HCT116 (cell line): ENCODE results near the gene RGS6. TPM values are rescaled to one million over a fixed set of nuclear protein-coding genes. Genes with fewer than 3 reads are reported as not detected.

Source experiments
- ATAC-seq: fragments of 200-7000 bp; cut with Tn5 transposase; 2 replicates; pipeline ENCODE4 v1.9.1; 2020; ENCODE audit warnings: mild to moderate bottlenecking, moderate library complexity
- BruUV-seq: library from RNA; stranded (reverse); fragments of 400-500 nt; replicated peaks from 2 replicates; lab custom pipeline; 2021; lab: Mats Ljungman, UMichigan
- CTCF ChIA-PET: fragments of 300-600 bp; sonication (Branson Sonifier 250); formaldehyde crosslinking; loops from one replicate; lab custom pipeline; 2021; ENCODE audit warnings: antibody characterized with exemption; lab: Charles Lee
- POLR2A ChIA-PET: fragments of 300-600, 350-600 bp; sonication (Branson Sonifier 250); formaldehyde crosslinking; loops from one replicate; lab custom pipeline; 2021; ENCODE audit warnings: antibody characterized with exemption; lab: Charles Lee
- RAD21 ChIA-PET, 2 experiments: fragments of 300-600 bp; sonication (Branson Sonifier 250); formaldehyde crosslinking; loops; one replicate each; lab custom pipeline; 2023; ENCODE audit warnings: low total read pairs in 2 of 2; ENCODE audit not compliant: uncharacterized antibody in 2 of 2, unreplicated experiment in 2 of 2, low non-redundant PET in 1 of 2; lab: Charles Lee
- DNase-seq: peaks from one replicate; pipeline ENCODE4 v3.0.0-alpha.2; 2010; ENCODE audit warnings: low read depth, low spot score
- H2AFZ ChIP-seq: fragments of 200-600 bp; shearing (Covaris generic), sonication (generic); 2 replicates; pipeline ENCODE4 v1.6.1; 2017; ENCODE audit warnings: low read depth, mixed run types, mixed read lengths, antibody characterized with exemption, low read length; ENCODE audit not compliant: poor library complexity, severe bottlenecking
- H3K27ac ChIP-seq: 2 replicates; pipeline ENCODE4 v1.5.1; 2012; ENCODE audit warnings: low read depth, low read length
- H3K27me3 ChIP-seq: fragments of 200-600 bp; sonication (generic); 2 replicates; pipeline ENCODE4 v1.6.1; 2016; ENCODE audit warnings: mixed run types, low read length, mixed read lengths; ENCODE audit not compliant: insufficient read depth
- H3K36me3 ChIP-seq, 2 experiments: fragments of 200-500 bp in 1 of 2; fragments of 200-600 bp in 1 of 2; sonication (Bioruptor generic) in 1 of 2; sonication (generic) in 1 of 2; 2 replicates each; pipeline versions ENCODE4 v1.5.1 to v1.6.1; 2014 to 2016; ENCODE audit warnings: low read length in 2 of 2, inconsistent platforms in 1 of 2, mixed read lengths in 1 of 2, mixed run types in 1 of 2; ENCODE audit not compliant: insufficient read depth in 2 of 2, control insufficient read depth in 1 of 2
- H3K4me1 ChIP-seq, 2 experiments: fragments of 200-600 bp in 1 of 2; sonication (generic) in 1 of 2; 2 replicates each; pipeline versions ENCODE4 v1.5.1 to v1.6.1; 2012 to 2017; ENCODE audit warnings: low read length in 2 of 2, inconsistent platforms in 1 of 2, mild to moderate bottlenecking in 1 of 2, mixed read lengths in 1 of 2, mixed run types in 1 of 2, moderate library complexity in 1 of 2; ENCODE audit not compliant: insufficient read depth in 2 of 2, control insufficient read depth in 1 of 2
- H3K4me2 ChIP-seq: fragments of 200-600 bp; sonication (generic); 2 replicates; pipeline ENCODE4 v1.6.1; 2017; ENCODE audit warnings: mixed run types, low read length, mixed read lengths
- H3K4me3 ChIP-seq, 2 experiments: fragments of 200-600 bp in 1 of 2; sonication (generic) in 1 of 2; replicated peaks in 1 of 2; 2 replicates each; pipeline ENCODE4 v1.5.1; 2011 to 2016; ENCODE audit warnings: low read length in 2 of 2, control low read depth in 1 of 2, low read depth in 1 of 2, mild to moderate bottlenecking in 1 of 2, mixed read lengths in 1 of 2, mixed run types in 1 of 2
- H3K79me2 ChIP-seq: fragments of 200-600 bp; sonication (generic); 2 replicates; pipeline ENCODE4 v1.6.1; 2017; ENCODE audit warnings: mild to moderate bottlenecking, mixed run types, low read length, moderate library complexity, mixed read lengths; ENCODE audit not compliant: insufficient read depth
- H3K9ac ChIP-seq: fragments of 200-600 bp; sonication (generic); 2 replicates; pipeline ENCODE4 v1.6.1; 2016; ENCODE audit warnings: low read length, mixed read lengths
- H3K9me2 ChIP-seq: fragments of 200-600 bp; sonication (generic), shearing (Covaris generic); 2 replicates; pipeline ENCODE4 v1.6.1; 2017; ENCODE audit warnings: mixed run types, mild to moderate bottlenecking, moderate library complexity; ENCODE audit not compliant: insufficient read depth
- H3K9me3 ChIP-seq, 2 experiments: fragments of 200-500 bp in 1 of 2; fragments of 200-600 bp in 1 of 2; sonication (Bioruptor generic) in 1 of 2; sonication (generic) in 1 of 2; 2 replicates each; pipeline ENCODE4 v1.6.1; 2014 to 2017; ENCODE audit warnings: low read length in 2 of 2, mixed read lengths in 2 of 2, inconsistent platforms in 1 of 2, low read depth in 1 of 2, mild to moderate bottlenecking in 1 of 2, mixed run types in 1 of 2, moderate library complexity in 1 of 2; ENCODE audit not compliant: control insufficient read depth in 1 of 2, insufficient read depth in 1 of 2
- H4K20me1 ChIP-seq: fragments of 200-600 bp; sonication (generic), shearing (Covaris generic); 2 replicates; pipeline ENCODE4 v1.6.1; 2017; ENCODE audit warnings: mixed run types, mild to moderate bottlenecking, moderate library complexity; ENCODE audit not compliant: insufficient read depth
- CEBPB ChIP-seq: IDR thresholded peaks from 2 replicates; pipeline ENCODE4 v1.6.1; 2012; ENCODE audit warnings: low read depth
- EZH2 ChIP-seq: fragments of 200-600 bp; sonication (generic); IDR thresholded peaks from 2 replicates; pipeline ENCODE4 v1.6.1; 2017; ENCODE audit warnings: antibody characterized with exemption, mixed run types
- EZH2phosphoT487 ChIP-seq: fragments of 200-600 bp; IDR thresholded peaks from 2 replicates; pipeline ENCODE4 v1.6.1; 2018; ENCODE audit warnings: antibody characterized with exemption, borderline replicate concordance
- FOSL1 ChIP-seq: IDR thresholded peaks from 2 replicates; pipeline ENCODE4 v1.6.1; 2012; ENCODE audit warnings: low read depth
- JUND ChIP-seq: IDR thresholded peaks from 2 replicates; pipeline ENCODE4 v1.6.1; 2012
- RAD21 ChIP-seq: IDR thresholded peaks from 2 replicates; pipeline ENCODE4 v1.6.1; 2012; ENCODE audit warnings: low read depth, mild to moderate bottlenecking
- SRF ChIP-seq: IDR thresholded peaks from 2 replicates; pipeline ENCODE4 v1.6.1; 2012; ENCODE audit warnings: low read depth
- YY1 ChIP-seq: IDR thresholded peaks from 2 replicates; pipeline ENCODE4 v1.6.1; 2011; ENCODE audit warnings: low read length, low read depth, moderate library complexity, mild to moderate bottlenecking; ENCODE audit not compliant: insufficient replicate concordance; ENCODE audit errors: extremely low read depth
- ZNF274 ChIP-seq: fragments of 200-500 bp; sonication (Bioruptor generic); IDR thresholded peaks from 2 replicates; pipeline ENCODE4 v1.6.1; 2014; ENCODE audit warnings: mild to moderate bottlenecking, low read depth, low read length, inconsistent platforms
- intact Hi-C: fragments of 100-400 bp; cut with micrococcal nuclease; formaldehyde crosslinking; loops from 2 replicates; pipeline ENCODE4 v1.10.0; 2022
- total RNA-seq: library from RNA; stranded (reverse); gene quantifications from one replicate; pipeline ENCODE4 v1.2.1, GENCODE V29; 2021; ENCODE audit not compliant: unreplicated experiment
- TF ChIP-seq, protein P1 (sequence below): IDR thresholded peaks from 2 replicates; pipeline ENCODE4 v1.6.1; 2012; ENCODE audit warnings: low read depth
- TF ChIP-seq, protein P2 (sequence below), 3 experiments: fragments of 200-600 bp in 1 of 3; sonication (generic) in 1 of 3; IDR thresholded peaks in 2 of 3; conservative IDR thresholded peaks in 1 of 3; 2 replicates each; pipeline ENCODE4 v1.5.1; 2012 to 2017; ENCODE audit warnings: low read depth in 2 of 3, low read length in 2 of 3, antibody characterized with exemption in 1 of 3, borderline replicate concordance in 1 of 3, control low read depth in 1 of 3, mild to moderate bottlenecking in 1 of 3, mixed read lengths in 1 of 3, mixed run types in 1 of 3, moderate library complexity in 1 of 3; ENCODE audit not compliant: insufficient read depth in 1 of 3
- TF ChIP-seq, protein P3 (sequence below): IDR thresholded peaks from 2 replicates; pipeline ENCODE4 v1.6.1; 2011; ENCODE audit warnings: mild to moderate bottlenecking, low read length, moderate library complexity; ENCODE audit not compliant: insufficient replicate concordance; ENCODE audit errors: extremely low read depth

Gene RGS6
- total RNA-seq, 1 experiment from 2014 or later, result 4.7 TPM

DNA sequence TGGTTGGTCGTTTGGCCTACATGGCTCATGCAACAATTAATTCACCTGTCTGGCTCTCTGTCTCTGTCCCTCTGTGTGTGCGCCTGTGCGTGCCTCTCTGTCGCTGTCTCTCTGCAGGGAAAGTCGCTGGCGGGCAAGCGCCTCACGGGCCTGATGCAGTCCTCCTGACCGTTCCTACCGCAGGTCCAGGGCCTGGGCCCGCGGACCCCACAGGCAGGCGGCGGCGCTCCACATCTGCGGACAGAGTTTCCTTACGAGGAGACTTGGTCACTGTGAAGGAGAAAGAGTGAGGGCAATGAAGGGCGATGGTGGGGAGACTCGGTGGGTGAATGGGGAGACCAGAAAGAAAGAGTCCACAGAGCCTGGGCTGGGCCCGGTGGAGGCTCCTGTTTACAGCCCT is 630.1 kb downstream of the RGS6 start:
- Histone ChIP-seq H2AFZ (no peak overlapping the region), H4K20me1 (no peaks in the 10 kb centered on the region), H3K9me2 (no peaks in the 10 kb centered on the region), H3K27me3 (peaks cover 8% of the 10 kb centered on the region; the same call in 1 of the 2 replicates)
- no peak for TF ChIP-seq RAD21
- TF ChIP-seq CEBPB, result no peak
- no peak for TF ChIP-seq SRF
- no peak for TF ChIP-seq YY1
- TF ChIP-seq, all 23 proteins: peak for 0
- no peaks in the 10 kb centered on the region for H3K79me2 ChIP-seq
- no peak overlapping the region for H3K4me3 ChIP-seq
- DNase-seq (no peak), ATAC-seq (no peak)
- CTCF ChIA-PET, result no interaction called here
- RAD21 ChIA-PET, result no interaction called here
- no peak overlapping the region for H3K27ac ChIP-seq
- no peaks in the 10 kb centered on the region for H3K9me3 ChIP-seq
- intact Hi-C loops, result no loop called here
- H3K36me3 ChIP-seq, result no peaks in the 10 kb centered on the region
- BruUV-seq, result no TSS peak
- H3K9ac ChIP-seq, result no peak overlapping the region
- no peaks in the 10 kb centered on the region for H3K4me1 ChIP-seq
- no peak overlapping the region for H3K4me2 ChIP-seq
- POLR2A ChIA-PET, result no interaction called here

DNA sequence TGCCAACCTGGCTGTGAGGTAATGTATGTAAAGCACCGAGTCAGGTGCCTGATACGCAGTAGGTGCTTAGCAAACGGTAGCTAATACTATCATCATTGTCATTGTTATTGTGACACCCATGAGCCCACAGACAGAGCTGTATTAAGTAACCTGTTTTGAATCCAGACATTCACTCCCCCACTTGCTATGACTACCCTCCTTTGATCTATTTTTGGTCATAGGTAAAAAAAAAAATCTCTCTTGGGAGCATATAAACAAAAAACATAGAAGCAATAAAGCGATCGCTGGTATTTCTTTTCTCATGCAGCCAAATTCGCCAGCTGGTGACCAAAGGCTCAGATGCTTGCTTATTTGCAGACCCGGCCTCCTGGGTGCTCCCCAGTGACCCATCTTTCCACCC is 631.4 kb downstream of the RGS6 start:
- CTCF ChIA-PET, result no interaction called here
- intact Hi-C loops, result no loop called here
- no peak for DNase-seq
- RAD21 ChIA-PET, result no interaction called here
- H3K4me3 ChIP-seq, result no peak overlapping the region
- no peak overlapping the region for H3K27ac ChIP-seq
- no peak overlapping the region for H3K9ac ChIP-seq
- no peak overlapping the region for H3K4me2 ChIP-seq
- POLR2A ChIA-PET, result no interaction called here
- no peaks in the 10 kb centered on the region for H4K20me1 ChIP-seq
- no peak for ATAC-seq
- no peaks in the 10 kb centered on the region; the same call in 1 of the 2 replicates for H3K27me3 ChIP-seq
- no peaks in the 10 kb centered on the region for H3K9me2 ChIP-seq
- BruUV-seq, result no TSS peak
- H3K79me2 ChIP-seq, result no peaks in the 10 kb centered on the region
- H3K9me3 ChIP-seq, result no peaks in the 10 kb centered on the region
- no peaks in the 10 kb centered on the region for H3K4me1 ChIP-seq
- no peaks in the 10 kb centered on the region for H3K36me3 ChIP-seq
- H2AFZ ChIP-seq, result no peak overlapping the region
- no peak for TF ChIP-seq ZNF274
- no peak for TF ChIP-seq FOSL1
- TF ChIP-seq, protein P1, sequence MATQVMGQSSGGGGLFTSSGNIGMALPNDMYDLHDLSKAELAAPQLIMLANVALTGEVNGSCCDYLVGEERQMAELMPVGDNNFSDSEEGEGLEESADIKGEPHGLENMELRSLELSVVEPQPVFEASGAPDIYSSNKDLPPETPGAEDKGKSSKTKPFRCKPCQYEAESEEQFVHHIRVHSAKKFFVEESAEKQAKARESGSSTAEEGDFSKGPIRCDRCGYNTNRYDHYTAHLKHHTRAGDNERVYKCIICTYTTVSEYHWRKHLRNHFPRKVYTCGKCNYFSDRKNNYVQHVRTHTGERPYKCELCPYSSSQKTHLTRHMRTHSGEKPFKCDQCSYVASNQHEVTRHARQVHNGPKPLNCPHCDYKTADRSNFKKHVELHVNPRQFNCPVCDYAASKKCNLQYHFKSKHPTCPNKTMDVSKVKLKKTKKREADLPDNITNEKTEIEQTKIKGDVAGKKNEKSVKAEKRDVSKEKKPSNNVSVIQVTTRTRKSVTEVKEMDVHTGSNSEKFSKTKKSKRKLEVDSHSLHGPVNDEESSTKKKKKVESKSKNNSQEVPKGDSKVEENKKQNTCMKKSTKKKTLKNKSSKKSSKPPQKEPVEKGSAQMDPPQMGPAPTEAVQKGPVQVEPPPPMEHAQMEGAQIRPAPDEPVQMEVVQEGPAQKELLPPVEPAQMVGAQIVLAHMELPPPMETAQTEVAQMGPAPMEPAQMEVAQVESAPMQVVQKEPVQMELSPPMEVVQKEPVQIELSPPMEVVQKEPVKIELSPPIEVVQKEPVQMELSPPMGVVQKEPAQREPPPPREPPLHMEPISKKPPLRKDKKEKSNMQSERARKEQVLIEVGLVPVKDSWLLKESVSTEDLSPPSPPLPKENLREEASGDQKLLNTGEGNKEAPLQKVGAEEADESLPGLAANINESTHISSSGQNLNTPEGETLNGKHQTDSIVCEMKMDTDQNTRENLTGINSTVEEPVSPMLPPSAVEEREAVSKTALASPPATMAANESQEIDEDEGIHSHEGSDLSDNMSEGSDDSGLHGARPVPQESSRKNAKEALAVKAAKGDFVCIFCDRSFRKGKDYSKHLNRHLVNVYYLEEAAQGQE, result no peak
- TF ChIP-seq CEBPB, result no peak
- TF ChIP-seq EZH2phosphoT487, result no peak
- no peak for TF ChIP-seq EZH2
- TF ChIP-seq SRF, result no peak
- TF ChIP-seq RAD21, result no peak
- TF ChIP-seq JUND, result no peak
- TF ChIP-seq, protein P2, sequence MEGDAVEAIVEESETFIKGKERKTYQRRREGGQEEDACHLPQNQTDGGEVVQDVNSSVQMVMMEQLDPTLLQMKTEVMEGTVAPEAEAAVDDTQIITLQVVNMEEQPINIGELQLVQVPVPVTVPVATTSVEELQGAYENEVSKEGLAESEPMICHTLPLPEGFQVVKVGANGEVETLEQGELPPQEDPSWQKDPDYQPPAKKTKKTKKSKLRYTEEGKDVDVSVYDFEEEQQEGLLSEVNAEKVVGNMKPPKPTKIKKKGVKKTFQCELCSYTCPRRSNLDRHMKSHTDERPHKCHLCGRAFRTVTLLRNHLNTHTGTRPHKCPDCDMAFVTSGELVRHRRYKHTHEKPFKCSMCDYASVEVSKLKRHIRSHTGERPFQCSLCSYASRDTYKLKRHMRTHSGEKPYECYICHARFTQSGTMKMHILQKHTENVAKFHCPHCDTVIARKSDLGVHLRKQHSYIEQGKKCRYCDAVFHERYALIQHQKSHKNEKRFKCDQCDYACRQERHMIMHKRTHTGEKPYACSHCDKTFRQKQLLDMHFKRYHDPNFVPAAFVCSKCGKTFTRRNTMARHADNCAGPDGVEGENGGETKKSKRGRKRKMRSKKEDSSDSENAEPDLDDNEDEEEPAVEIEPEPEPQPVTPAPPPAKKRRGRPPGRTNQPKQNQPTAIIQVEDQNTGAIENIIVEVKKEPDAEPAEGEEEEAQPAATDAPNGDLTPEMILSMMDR (IDR thresholded peaks at IDR 0.05 in 2 of 3, conservative IDR thresholded peaks at IDR 0.05 in 1 of 3; ENCODE audit: borderline replicate concordance in 1 of 3, insufficient read depth in 1 of 3, low read depth in 2 of 3, low read length in 2 of 3), result no peak
- TF ChIP-seq, protein P3, sequence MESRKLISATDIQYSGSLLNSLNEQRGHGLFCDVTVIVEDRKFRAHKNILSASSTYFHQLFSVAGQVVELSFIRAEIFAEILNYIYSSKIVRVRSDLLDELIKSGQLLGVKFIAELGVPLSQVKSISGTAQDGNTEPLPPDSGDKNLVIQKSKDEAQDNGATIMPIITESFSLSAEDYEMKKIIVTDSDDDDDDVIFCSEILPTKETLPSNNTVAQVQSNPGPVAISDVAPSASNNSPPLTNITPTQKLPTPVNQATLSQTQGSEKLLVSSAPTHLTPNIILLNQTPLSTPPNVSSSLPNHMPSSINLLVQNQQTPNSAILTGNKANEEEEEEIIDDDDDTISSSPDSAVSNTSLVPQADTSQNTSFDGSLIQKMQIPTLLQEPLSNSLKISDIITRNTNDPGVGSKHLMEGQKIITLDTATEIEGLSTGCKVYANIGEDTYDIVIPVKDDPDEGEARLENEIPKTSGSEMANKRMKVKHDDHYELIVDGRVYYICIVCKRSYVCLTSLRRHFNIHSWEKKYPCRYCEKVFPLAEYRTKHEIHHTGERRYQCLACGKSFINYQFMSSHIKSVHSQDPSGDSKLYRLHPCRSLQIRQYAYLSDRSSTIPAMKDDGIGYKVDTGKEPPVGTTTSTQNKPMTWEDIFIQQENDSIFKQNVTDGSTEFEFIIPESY, result no peak
